Neutrophil (primary cell): Measurements from ENCODE around the gene TEX19.
"Not testable (repeated sequence)": the region's sequence is repeated elsewhere in the genome, so short reads cannot be mapped to it uniquely, and the experiment has no call there.

Experiments used
- H3K27ac ChIP-seq: fragments of 200-600 bp; sonication (generic); 2 replicates; pipeline ENCODE4 v1.5.1; 2016; ENCODE audit warnings: mild to moderate bottlenecking, moderate library complexity
- H3K27me3 ChIP-seq: fragments of 200-600 bp; sonication (generic); 2 replicates; pipeline ENCODE4 v1.6.0; 2016; ENCODE audit warnings: mild to moderate bottlenecking
- H3K36me3 ChIP-seq: fragments of 200-600 bp; sonication (generic); 2 replicates; pipeline ENCODE4 v1.5.1; 2017
- H3K4me1 ChIP-seq, 2 experiments: fragments of 200-600 bp in 1 of 2; sonication (generic) in 1 of 2; 1 replicate in 1 of 2; 2 replicates in 1 of 2; pipeline versions ENCODE4 v1.5.1 to v1.6.1; 2013 to 2016; ENCODE audit warnings: low read depth in 1 of 2, low read length in 1 of 2, mild to moderate bottlenecking in 1 of 2, moderate library complexity in 1 of 2; ENCODE audit not compliant: control insufficient read depth in 1 of 2, insufficient read depth in 1 of 2
- H3K4me3 ChIP-seq, 2 experiments: fragments of 200-600 bp in 1 of 2; sonication (generic) in 1 of 2; 1 replicate in 1 of 2; 2 replicates in 1 of 2; pipeline ENCODE4 v1.5.1; 2013 to 2016; ENCODE audit warnings: low read depth in 1 of 2, low read length in 1 of 2, mild to moderate bottlenecking in 1 of 2, moderate library complexity in 1 of 2
- H3K9me3 ChIP-seq: fragments of 200-600 bp; sonication (generic); 2 replicates; pipeline ENCODE4 v1.5.1; 2016
- TF ChIP-seq, protein P1 (sequence below): fragments of 200-600 bp; sonication (generic); IDR thresholded peaks from 2 replicates; pipeline ENCODE4 v1.5.1; 2016; ENCODE audit warnings: antibody characterized with exemption

Gene TEX19

DNA sequence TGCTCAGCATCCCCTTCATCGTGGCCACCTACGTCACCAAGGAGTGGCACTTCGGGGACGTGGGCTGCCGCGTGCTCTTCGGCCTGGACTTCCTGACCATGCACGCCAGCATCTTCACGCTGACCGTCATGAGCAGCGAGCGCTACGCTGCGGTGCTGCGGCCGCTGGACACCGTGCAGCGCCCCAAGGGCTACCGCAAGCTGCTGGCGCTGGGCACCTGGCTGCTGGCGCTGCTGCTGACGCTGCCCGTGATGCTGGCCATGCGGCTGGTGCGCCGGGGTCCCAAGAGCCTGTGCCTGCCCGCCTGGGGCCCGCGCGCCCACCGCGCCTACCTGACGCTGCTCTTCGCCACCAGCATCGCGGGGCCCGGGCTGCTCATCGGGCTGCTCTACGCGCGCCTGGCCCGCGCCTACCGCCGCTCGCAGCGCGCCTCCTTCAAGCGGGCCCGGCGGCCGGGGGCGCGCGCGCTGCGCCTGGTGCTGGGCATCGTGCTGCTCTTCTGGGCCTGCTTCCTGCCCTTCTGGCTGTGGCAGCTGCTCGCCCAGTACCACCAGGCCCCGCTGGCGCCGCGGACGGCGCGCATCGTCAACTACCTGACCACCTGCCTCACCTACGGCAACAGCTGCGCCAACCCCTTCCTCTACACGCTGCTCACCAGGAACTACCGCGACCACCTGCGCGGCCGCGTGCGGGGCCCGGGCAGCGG lies 15.7 kb downstream of the TEX19 start:
- Histone ChIP-seq H3K27me3 (peaks cover 93% of the 10 kb centered on the region), H3K36me3 (no peaks in the 10 kb centered on the region), H3K4me1 (peaks cover 6 to 8% of the 10 kb centered on the region in 2 experiments), H3K27ac (no peak overlapping the region), H3K9me3 (no peaks in the 10 kb centered on the region), H3K4me3 (no peak overlapping the region)
- TF ChIP-seq, protein P1, sequence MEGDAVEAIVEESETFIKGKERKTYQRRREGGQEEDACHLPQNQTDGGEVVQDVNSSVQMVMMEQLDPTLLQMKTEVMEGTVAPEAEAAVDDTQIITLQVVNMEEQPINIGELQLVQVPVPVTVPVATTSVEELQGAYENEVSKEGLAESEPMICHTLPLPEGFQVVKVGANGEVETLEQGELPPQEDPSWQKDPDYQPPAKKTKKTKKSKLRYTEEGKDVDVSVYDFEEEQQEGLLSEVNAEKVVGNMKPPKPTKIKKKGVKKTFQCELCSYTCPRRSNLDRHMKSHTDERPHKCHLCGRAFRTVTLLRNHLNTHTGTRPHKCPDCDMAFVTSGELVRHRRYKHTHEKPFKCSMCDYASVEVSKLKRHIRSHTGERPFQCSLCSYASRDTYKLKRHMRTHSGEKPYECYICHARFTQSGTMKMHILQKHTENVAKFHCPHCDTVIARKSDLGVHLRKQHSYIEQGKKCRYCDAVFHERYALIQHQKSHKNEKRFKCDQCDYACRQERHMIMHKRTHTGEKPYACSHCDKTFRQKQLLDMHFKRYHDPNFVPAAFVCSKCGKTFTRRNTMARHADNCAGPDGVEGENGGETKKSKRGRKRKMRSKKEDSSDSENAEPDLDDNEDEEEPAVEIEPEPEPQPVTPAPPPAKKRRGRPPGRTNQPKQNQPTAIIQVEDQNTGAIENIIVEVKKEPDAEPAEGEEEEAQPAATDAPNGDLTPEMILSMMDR: no peak

DNA sequence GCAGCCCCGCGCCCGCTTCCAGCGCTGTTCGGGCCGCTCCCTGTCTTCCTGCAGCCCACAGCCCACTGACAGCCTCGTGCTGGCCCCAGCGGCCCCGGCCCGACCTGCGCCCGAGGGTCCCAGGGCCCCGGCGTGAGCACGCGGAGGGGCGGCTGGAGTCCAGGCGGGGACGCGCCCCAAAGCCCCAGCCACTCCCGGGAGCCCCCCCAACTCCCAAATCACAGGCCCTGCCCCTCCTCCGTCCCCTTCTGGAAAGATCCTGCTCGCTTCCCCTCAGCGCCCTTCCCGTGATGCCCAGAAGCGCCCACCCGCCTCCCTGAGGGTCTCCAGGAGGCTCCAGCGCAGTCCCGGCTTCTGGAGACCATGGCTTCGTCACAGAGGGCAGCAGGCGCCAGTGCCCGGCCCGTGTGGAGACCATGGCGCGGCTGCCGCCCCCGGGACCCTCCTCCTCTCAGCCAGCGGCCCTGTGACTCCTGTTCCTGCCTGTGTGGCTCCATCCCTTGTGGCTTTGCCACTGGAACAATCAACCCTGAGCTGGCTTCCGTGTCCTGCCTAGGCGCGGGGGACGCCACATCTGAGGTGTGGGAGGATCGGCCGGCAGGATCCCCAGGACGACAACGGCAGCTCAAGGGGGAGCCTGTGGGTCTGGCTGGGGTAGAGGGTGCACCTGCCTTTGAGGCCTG lies 16.5 kb downstream of the TEX19 start:
- H3K4me3 ChIP-seq: no peak overlapping the region
- peaks cover 93% of the 10 kb centered on the region for H3K27me3 ChIP-seq
- H3K36me3 ChIP-seq: no peaks in the 10 kb centered on the region
- no peak overlapping the region for H3K27ac ChIP-seq
- H3K9me3 ChIP-seq: no peaks in the 10 kb centered on the region
- TF ChIP-seq, protein P1: no peak
- peaks cover 4 to 7% of the 10 kb centered on the region in 2 experiments for H3K4me1 ChIP-seq

DNA sequence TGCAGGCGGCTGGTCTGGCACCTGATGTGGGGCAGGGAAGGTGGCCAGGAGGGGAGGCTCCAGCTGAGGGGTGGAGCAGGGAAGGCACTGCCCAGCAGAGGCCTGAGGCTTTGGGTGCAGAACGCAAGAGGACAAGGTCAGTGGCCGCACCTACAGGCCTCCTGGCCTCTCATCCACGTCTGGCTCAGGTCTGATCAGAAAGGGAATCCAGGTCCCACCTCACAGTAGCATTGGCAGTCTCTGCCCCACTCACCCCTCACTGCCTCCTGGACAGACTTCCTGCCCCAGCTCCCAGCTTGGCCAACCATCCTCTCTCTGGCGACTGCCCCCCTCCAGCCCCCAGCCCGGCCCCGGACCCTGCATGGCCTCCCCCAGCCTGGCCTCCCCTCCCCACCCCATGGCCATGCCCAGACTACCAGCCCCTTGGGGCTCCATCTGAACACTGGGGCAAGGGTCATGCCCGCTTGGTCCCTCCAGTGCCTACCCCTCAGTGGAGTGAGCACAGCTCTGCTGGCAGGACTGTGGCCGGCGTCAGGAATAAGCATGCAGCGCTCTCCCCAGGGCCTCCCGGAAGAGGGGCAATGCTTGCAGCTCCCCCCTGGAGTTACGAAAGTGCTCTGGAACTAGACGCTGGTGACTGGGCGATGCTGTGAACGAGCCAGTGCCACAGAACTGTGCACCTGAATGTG lies 17.1 kb downstream of the TEX19 start:
- peaks cover 93% of the 10 kb centered on the region for H3K27me3 ChIP-seq

DNA sequence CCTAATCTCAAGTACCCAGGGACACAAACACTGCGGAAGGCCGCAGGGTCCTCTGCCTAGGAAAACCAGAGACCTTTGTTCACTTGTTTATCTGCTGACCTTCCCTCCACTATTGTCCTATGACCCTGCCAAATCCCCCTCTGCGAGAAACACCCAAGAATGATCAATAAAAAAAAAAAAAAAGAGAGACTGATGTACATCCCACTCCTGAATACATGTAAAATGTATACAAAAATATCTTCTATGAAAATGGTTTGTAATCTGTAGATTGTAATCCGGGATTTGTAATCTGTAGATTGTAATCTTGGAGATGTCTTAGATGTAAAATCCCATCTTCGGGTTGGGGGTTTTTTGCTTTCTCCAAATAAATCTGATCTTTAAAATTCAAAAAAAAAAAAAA lies 18.2 kb downstream of the TEX19 start:
- peaks cover 91% of the 10 kb centered on the region for H3K27me3 ChIP-seq
- not testable (repeated sequence) for H3K36me3 ChIP-seq, H3K4me3 ChIP-seq, H3K27ac ChIP-seq, H3K4me1 ChIP-seq, H3K9me3 ChIP-seq

More for the DNA sequence above, 17.1 kb downstream of the TEX19 start:
- Histone ChIP-seq H3K36me3 (no peaks in the 10 kb centered on the region), H3K4me1 (peaks cover 2 to 5% of the 10 kb centered on the region in 2 experiments), H3K9me3 (no peaks in the 10 kb centered on the region), H3K27ac (no peak overlapping the region), H3K4me3 (no peak overlapping the region)
- TF ChIP-seq, protein P1: no peak

DNA sequence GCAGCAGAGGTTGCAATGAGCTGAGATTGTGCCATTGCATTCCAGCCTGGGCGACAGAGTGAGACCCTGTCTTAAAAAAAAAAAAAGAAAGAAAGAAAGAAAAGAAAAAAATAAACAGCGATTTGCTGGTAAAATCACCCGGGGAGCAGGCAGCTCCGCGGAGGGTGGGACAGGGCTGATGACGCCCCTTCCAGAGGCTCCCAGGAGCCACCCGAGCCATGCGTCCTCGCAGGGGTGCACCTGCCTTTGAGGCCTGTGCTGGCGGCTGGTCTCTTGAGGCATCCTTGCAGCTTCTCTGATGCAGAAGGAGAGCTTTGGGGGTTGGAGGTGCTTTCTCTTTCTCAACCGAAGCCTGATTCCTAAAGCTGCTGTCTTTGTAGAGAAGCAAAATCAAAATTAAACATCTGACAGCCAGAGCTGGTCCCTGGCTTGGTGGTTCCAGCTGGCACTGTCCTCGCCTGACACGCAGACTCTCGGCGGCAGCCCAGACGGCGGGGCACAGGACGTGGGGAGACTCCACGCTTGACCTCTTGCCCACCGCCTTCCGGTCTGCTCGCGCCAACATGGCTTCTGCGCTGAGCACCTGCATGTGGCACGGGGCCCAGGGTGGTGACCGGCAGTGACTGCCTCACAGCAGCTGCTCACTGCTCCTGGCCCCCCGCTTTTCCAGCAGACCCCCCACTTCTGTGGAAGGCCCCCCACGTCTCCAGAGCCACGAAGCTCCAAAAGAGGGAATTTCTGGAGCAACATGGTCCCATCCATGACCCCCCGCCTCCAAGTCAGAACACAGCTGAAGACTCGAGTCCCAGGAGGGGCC lies 19.1 kb downstream of the TEX19 start:
- TF ChIP-seq, protein P1: no peak
- Histone ChIP-seq H3K4me3 (no peak overlapping the region), H3K4me1 (peaks cover 2 to 5% of the 10 kb centered on the region in 2 experiments), H3K27ac (no peak overlapping the region), H3K36me3 (no peaks in the 10 kb centered on the region), H3K27me3 (peaks cover 91% of the 10 kb centered on the region), H3K9me3 (no peaks in the 10 kb centered on the region)
